Body of pancreas (tissue), 4 donors: ENCODE measurements around the gene HS3ST5. TPM values are rescaled to one million over a fixed set of nuclear protein-coding genes. Genes with fewer than 3 reads are reported as not detected.

Source experiments
- ATAC-seq: fragments of 150-250 bp; one replicate; pipeline ENCODE4 v1.9.1; 2016
- DNase-seq, 4 donors: peaks; one replicate each; pipeline ENCODE4 v3.0.0-alpha.2; 2019
- H3K27ac ChIP-seq, 4 donors: fragments of 200-600 bp; sonication (generic); 1 replicate in 3 of 4; 2 replicates in 1 of 4; pipeline versions ENCODE4 v1.5.1 to v1.6.1; 2016 to 2019; ENCODE audit warnings: mild to moderate bottlenecking in 1 of 4, mixed read lengths in 1 of 4, moderate library complexity in 1 of 4
- H3K27me3 ChIP-seq, 2 donors: fragments of 200-600 bp; sonication (generic); one replicate each; pipeline ENCODE4 v1.6.0; 2016; ENCODE audit warnings: mild to moderate bottlenecking in 1 of 2
- H3K36me3 ChIP-seq, 2 donors: fragments of 200-600 bp; sonication (generic); replicated peaks in 1 of 2; 2 replicates each; pipeline ENCODE4 v1.5.1; 2016; ENCODE audit warnings: low read depth in 2 of 2; ENCODE audit not compliant: insufficient read depth in 1 of 2
- H3K4me1 ChIP-seq: fragments of 200-600 bp; sonication (generic); one replicate; pipeline ENCODE4 v1.6.0; 2016
- H3K4me3 ChIP-seq, 2 donors: fragments of 200-600 bp; sonication (generic); 1 replicate in 1 of 2; 2 replicates in 1 of 2; pipeline ENCODE4 v1.5.1; 2016 to 2019
- H3K9me3 ChIP-seq, 3 donors: fragments of 200-600 bp; sonication (generic); 1 replicate in 2 of 3; 2 replicates in 1 of 3; pipeline ENCODE4 v1.5.1; 2016
- POLR2A ChIP-seq, 3 donors: fragments of 450-650 bp; IDR thresholded peaks; one replicate each; pipeline ENCODE4 v1.6.1; 2016; ENCODE audit warnings: antibody characterized with exemption in 3 of 3, mild to moderate bottlenecking in 2 of 3
- WGBS, 2 donors: methylation state at CpG; one replicate each; pipeline ENCODE4 v1.1.5; 2017; 5-methylcytosine and 5-hydroxymethylcytosine counted together
- intact Hi-C: fragments of 100-400 bp; cut with DNase I; formaldehyde crosslinking; loops from one replicate; pipeline ENCODE4 v1.15.1; 2023
- total RNA-seq, 2 donors: library from RNA; depleted of rRNA; stranded (reverse); fragments of >200 nt; gene quantifications; one replicate each; pipeline ENCODE4 v1.1.0, GENCODE V29; 2016
- TF ChIP-seq, protein P1 (sequence below), 7 experiments: fragments of 450-650 bp in 4 of 7; fragments of 200-600 bp in 3 of 7; sonication (generic) in 3 of 7; IDR thresholded peaks; one replicate each; pipeline ENCODE4 v1.5.1; 2016 to 2019; ENCODE audit warnings: antibody characterized with exemption in 7 of 7

HS3ST5 gene
- total RNA-seq, 2 donors from 2014 or later = 0.26 TPM; not detected in 1

DNA sequence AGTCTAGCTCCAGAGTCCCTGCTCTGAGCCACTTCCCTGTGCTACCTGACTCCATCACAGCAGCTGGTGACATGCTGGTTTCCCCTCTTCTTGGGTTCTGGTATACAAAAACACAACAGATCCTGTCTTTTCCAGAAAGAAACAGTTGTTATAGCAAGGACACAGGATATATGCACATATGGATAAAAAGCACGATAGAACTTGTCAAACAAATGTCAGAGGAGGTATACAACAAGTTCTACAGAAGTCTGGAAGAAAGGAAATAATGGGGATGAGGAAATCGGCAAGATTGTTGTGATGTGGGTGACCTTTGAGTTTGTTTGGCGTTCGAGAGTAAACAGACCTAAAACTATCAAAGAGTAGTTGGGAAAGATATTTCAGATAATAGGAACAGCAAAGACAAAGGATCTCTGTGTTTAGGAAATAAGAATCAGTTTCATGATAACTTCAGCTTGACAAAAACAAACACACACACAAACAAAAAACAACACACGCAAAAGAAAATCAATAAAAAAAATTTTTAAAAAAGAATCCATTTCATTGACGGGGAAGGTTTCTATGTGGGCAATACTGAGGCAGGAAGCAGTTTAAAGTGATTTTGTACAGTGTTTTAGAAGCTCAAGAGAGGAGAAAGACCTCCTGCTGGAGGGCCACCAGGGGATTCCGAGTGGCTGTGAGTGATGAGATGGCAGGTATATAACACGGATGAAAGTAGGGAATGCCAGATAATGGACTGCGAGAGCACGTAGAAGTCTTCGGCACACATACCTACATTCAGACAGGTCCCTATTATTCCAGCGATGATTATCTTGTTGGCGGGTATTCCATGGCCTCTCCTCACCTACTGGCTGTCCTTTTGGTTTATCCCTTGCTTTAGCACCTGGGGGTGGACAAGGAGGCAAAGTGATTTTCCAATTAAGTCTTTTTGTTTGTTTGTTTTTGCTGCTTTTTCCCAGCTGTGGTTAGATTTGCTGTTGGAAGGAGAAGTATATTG is 174.9 kb downstream of the HS3ST5 start:
- no peak overlapping the region for H3K27ac ChIP-seq
- no peak for DNase-seq
- no peak for ATAC-seq
- H3K36me3 ChIP-seq = no peaks in the 10 kb centered on the region
- H3K27me3 ChIP-seq = no peaks in the 10 kb centered on the region
- H3K4me1 ChIP-seq = peaks cover 25% of the 10 kb centered on the region
- intact Hi-C loops = no loop called here
- no peak overlapping the region for H3K4me3 ChIP-seq
- WGBS, 2 donors = 44 to 52% methylated on average over 13 of the region's 13 CpGs
- TF ChIP-seq POLR2A (IDR thresholded peaks at IDR 0.05) = no peak
- TF ChIP-seq, protein P1, sequence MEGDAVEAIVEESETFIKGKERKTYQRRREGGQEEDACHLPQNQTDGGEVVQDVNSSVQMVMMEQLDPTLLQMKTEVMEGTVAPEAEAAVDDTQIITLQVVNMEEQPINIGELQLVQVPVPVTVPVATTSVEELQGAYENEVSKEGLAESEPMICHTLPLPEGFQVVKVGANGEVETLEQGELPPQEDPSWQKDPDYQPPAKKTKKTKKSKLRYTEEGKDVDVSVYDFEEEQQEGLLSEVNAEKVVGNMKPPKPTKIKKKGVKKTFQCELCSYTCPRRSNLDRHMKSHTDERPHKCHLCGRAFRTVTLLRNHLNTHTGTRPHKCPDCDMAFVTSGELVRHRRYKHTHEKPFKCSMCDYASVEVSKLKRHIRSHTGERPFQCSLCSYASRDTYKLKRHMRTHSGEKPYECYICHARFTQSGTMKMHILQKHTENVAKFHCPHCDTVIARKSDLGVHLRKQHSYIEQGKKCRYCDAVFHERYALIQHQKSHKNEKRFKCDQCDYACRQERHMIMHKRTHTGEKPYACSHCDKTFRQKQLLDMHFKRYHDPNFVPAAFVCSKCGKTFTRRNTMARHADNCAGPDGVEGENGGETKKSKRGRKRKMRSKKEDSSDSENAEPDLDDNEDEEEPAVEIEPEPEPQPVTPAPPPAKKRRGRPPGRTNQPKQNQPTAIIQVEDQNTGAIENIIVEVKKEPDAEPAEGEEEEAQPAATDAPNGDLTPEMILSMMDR (IDR thresholded peaks at IDR 0.05) = no peak
- no peaks in the 10 kb centered on the region for H3K9me3 ChIP-seq

DNA sequence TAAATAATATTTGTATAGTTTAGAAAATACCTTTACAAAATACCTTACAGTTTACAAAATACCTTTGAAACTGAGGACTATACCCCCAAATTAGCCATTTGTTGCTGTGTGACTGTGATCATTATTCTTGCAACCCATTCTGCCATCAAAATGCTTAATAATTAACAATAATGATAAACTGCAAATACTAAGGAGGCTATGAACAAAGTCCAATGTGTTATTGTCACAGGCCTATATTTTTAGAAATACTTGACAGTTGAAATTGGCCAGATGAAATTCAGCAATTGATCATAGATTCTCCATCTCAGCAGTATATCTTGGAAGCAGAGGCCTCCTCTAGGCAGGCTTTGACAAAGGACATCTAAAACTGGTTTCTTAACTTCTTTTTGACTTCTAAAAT is 178.6 kb downstream of the HS3ST5 start:
- ATAC-seq (no peak), DNase-seq (no peak)
- Histone ChIP-seq H3K9me3 (no peaks in the 10 kb centered on the region), H3K27ac (no peak overlapping the region), H3K4me3 (no peak overlapping the region), H3K36me3 (no peaks in the 10 kb centered on the region), H3K27me3 (no peaks in the 10 kb centered on the region), H3K4me1 (peaks cover 18% of the 10 kb centered on the region)
- intact Hi-C loops = no loop called here
- TF ChIP-seq, protein P1 (IDR thresholded peaks at IDR 0.05) = no peak
- no peak for TF ChIP-seq POLR2A (IDR thresholded peaks at IDR 0.05)

DNA sequence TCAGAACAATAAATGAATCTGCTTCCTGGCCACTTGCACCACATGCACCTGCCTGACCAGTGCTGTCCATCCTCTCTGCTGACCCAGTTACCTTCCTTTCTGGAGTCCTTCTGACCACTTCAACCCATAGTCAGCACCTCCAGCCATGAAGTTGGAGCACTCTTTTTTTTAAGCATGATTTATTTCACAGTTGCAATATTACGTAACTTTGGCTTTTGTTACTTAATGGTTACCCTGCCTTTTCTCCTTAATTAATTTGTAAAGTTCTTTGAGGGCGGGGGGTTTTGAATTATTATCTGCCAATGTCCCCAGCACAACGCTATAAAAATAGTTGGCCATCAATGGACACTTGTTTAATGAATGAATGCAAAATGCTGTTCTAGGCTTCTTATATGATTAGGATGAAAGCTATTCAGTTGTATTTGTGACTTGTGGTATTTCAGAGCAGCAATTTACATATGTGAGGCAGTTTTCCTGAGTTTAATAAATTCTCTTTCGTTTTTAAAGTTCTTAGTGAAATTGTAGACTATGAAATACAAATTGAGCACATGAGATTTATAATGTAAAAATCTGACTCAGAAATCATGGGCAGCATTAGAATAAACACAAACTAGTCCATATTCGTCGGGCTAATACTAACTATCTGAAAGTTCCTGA is 180.0 kb downstream of the HS3ST5 start:
- WGBS, 2 donors = 73 to 81% methylated on average over 6 of the region's 6 CpGs
- H3K27ac ChIP-seq = no peak overlapping the region
- no peak for TF ChIP-seq POLR2A (IDR thresholded peaks at IDR 0.05)
- TF ChIP-seq, protein P1 (IDR thresholded peaks at IDR 0.05) = no peak
- H3K36me3 ChIP-seq = no peaks in the 10 kb centered on the region
- H3K4me3 ChIP-seq = no peak overlapping the region
- no peak for ATAC-seq
- intact Hi-C loops = no loop called here
- no peak for DNase-seq
- peaks cover 27% of the 10 kb centered on the region for H3K4me1 ChIP-seq
- H3K27me3 ChIP-seq = no peaks in the 10 kb centered on the region
- H3K9me3 ChIP-seq = no peaks in the 10 kb centered on the region

DNA sequence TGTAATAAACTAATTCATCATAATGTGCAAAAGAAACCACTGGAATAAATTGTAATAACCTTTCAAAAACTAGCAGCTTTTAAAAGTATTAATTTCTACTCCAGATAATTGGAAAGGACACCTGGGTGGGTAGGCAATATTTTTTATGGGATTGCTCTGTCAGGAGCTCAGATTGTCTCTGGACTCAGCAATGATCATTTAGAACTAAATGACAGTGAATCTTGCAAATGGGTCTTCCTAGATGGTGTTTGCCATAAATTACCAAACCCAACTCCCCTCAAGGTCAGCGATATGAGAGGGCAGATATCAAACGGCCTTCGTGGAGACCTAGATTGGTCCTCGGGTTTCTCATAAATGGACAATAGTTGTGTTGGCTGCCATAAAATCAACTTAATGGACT is 181.9 kb downstream of the HS3ST5 start:
- DNase-seq (no peak), ATAC-seq (no peak)
- Histone ChIP-seq H3K36me3 (no peaks in the 10 kb centered on the region), H3K9me3 (no peaks in the 10 kb centered on the region), H3K4me3 (no peak overlapping the region), H3K27me3 (no peaks in the 10 kb centered on the region), H3K27ac (no peak overlapping the region), H3K4me1 (peaks cover 27% of the 10 kb centered on the region)
- TF ChIP-seq POLR2A (IDR thresholded peaks at IDR 0.05) = no peak
- TF ChIP-seq, protein P1 (IDR thresholded peaks at IDR 0.05) = no peak
- intact Hi-C loops = no loop called here
- 47 to 48% methylated on average over 4 of the region's 4 CpGs for WGBS, 2 donors
